Measurements from ENCODE around the gene GMPPA.

Gene GMPPA

DNA sequence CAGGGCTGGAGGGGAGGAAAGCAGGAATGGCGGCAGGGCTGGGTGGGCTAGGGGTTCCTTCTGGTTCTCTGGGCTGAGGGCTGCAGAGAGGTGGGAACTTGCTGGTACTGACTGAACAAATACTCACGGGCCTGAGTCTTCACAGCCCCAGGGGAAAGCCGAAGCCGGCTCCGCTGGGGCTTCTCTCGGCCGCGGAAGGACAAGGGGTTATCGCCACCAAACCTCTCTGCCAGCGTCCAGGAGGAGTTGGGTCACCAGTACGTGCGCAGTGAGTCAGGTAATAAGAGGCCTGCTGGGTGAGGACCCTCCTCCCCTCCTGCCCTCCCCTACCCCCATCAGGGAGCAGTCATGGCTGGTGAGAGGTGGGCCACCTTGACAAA lies 13.5 kb upstream of the GMPPA start:
- POLR2A ChIA-PET (ENCODE audit: low non-redundant PET), result no interaction called here
- DNase-seq (ENCODE audit: low spot score), result no peak
- no peak overlapping the region for H3K27ac ChIP-seq
- CTCF ChIA-PET, result interaction anchor here (0.8 kb wide), 1 partner anchor 26 kb away, joined by 3 read pairs; no protein-coding TSS in a partner anchor
- TF ChIP-seq, protein P1, sequence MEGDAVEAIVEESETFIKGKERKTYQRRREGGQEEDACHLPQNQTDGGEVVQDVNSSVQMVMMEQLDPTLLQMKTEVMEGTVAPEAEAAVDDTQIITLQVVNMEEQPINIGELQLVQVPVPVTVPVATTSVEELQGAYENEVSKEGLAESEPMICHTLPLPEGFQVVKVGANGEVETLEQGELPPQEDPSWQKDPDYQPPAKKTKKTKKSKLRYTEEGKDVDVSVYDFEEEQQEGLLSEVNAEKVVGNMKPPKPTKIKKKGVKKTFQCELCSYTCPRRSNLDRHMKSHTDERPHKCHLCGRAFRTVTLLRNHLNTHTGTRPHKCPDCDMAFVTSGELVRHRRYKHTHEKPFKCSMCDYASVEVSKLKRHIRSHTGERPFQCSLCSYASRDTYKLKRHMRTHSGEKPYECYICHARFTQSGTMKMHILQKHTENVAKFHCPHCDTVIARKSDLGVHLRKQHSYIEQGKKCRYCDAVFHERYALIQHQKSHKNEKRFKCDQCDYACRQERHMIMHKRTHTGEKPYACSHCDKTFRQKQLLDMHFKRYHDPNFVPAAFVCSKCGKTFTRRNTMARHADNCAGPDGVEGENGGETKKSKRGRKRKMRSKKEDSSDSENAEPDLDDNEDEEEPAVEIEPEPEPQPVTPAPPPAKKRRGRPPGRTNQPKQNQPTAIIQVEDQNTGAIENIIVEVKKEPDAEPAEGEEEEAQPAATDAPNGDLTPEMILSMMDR (conservative IDR thresholded peaks at IDR 0.05; ENCODE audit: low read depth), result no peak

DNA sequence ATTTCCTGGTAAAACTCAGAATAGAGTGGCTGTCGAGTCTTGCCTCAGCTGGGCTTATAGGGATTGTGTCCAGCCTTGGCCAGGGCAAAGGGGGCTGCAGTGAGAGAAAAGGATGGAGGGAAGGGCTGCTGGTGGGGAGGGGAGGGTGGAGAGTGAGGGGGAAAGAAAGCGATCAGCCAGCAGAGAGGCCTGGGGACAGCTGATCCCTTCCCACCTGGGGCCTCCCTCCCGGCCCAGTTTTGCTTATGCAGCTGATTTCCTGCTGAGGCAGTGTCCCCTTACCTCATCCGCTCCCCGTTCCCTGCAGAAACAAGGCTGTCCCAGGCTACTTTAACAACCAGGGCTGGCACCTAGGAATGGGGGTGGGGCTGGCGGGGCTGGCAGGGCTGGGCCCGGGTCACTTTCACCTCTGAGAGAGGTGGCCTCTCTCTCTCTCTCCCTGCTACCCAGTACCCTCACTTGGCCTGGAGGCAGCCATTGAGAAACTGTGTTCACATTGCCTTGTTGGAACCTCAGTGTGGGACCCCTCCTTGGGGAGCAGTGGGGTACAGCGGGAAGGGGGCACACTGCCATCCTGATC lies 12.2 kb upstream of the GMPPA start:
- TF ChIP-seq, protein P1 (conservative IDR thresholded peaks at IDR 0.05; ENCODE audit: low read depth), result no peak
- CTCF ChIA-PET, result interaction anchor here (0.8 kb wide), 1 partner anchor 9 kb away, joined by 3 read pairs; a partner anchor contains a TSS
- H3K27ac ChIP-seq, result no peak overlapping the region
- POLR2A ChIA-PET (ENCODE audit: low non-redundant PET), result no interaction called here
- no peak for DNase-seq (ENCODE audit: low spot score)

DNA sequence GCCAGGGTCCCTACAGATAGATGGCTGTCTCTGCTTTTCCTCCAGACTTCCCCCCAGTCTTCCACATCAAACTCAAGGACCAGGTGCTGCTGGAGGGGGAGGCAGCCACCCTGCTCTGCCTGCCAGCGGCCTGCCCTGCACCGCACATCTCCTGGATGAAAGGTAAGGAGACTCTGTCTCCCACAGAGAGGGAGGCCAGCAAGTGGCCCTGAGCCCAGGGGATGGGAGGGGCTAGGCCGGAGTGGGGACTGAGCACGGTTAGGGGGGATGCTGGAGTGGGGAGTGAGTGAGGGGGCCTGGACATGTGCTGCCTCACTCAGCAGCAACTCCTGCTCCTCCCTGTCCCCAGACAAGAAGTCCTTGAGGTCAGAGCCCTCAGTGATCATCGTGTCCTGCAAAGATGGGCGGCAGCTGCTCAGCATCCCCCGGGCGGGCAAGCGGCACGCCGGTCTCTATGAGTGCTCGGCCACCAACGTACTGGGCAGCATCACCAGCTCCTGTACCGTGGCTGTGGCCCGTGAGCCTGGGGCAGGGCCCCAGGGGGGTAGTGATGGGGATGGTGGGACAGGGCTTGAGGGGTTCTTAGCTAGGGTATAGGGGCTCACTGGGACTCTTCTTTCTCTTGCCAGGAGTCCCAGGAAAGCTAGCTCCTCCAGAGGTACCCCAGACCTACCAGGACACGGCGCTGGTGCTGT lies 10.4 kb upstream of the GMPPA start:
- H3K27ac ChIP-seq, result no peak overlapping the region
- ChIA-PET CTCF (no interaction called here), POLR2A (ENCODE audit: low non-redundant PET) (no interaction called here)
- TF ChIP-seq, protein P1 (conservative IDR thresholded peaks at IDR 0.05; ENCODE audit: low read depth), result no peak
- DNase-seq (ENCODE audit: low spot score), result no peak

DNA sequence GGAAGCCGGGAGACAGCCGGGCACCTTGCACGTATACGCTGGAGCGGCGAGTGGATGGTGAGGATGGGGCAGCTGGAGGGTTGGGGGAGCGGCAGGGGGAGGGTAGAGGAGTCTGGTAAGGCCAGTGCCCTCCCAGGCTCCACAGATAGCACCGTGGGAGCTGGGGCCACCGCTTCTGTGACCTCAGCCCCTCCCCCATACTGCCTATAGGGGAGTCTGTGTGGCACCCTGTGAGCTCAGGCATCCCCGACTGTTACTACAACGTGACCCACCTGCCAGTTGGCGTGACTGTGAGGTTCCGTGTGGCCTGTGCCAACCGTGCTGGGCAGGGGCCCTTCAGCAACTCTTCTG lies 9.9 kb upstream of the GMPPA start:
- no peak overlapping the region for H3K27ac ChIP-seq
- ChIA-PET CTCF (no interaction called here), POLR2A (ENCODE audit: low non-redundant PET) (no interaction called here)
- DNase-seq (ENCODE audit: low spot score), result no peak
- TF ChIP-seq, protein P1 (conservative IDR thresholded peaks at IDR 0.05; ENCODE audit: low read depth), result no peak

DNA sequence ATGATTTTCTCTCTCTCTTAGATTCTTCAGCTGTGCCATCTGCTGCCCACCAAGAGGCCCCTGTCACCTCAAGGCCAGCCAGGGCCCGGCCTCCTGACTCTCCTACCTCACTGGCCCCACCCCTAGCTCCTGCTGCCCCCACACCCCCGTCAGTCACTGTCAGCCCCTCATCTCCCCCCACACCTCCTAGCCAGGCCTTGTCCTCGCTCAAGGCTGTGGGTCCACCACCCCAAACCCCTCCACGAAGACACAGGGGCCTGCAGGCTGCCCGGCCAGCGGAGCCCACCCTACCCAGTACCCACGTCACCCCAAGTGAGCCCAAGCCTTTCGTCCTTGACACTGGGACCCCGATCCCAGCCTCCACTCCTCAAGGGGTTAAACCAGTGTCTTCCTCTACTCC lies 9.4 kb upstream of the GMPPA start:
- no peak for DNase-seq (ENCODE audit: low spot score)
- ChIA-PET POLR2A (ENCODE audit: low non-redundant PET) (no interaction called here), CTCF (interaction anchor here (0.6 kb wide), 1 partner anchor 52 kb away, joined by 3 read pairs; no protein-coding TSS in a partner anchor)
- no peak overlapping the region for H3K27ac ChIP-seq
- TF ChIP-seq, protein P1 (conservative IDR thresholded peaks at IDR 0.05; ENCODE audit: low read depth), result no peak

DNA sequence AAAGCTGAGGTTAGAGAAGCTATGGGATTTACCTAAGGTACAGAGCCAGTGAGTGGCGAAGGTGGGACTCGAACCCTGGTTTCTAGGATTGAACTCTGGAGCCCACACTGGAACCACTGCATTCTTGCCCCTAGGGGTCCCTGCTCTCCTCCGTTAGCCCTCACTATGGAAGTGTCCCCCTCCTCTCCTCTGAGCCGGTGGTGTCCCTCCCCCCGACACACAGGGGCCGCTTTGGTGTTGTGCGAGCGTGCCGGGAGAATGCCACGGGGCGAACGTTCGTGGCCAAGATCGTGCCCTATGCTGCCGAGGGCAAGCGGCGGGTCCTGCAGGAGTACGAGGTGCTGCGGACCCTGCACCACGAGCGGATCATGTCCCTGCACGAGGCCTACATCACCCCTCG lies 8.5 kb upstream of the GMPPA start:
- no peak overlapping the region for H3K27ac ChIP-seq
- DNase-seq (ENCODE audit: low spot score), result no peak
- TF ChIP-seq, protein P1 (conservative IDR thresholded peaks at IDR 0.05; ENCODE audit: low read depth), result no peak
- CTCF ChIA-PET, result interaction anchor here (0.8 kb wide), 1 partner anchor 87 kb away, joined by 5 read pairs; no protein-coding TSS in a partner anchor
- POLR2A ChIA-PET (ENCODE audit: low non-redundant PET), result no interaction called here

Data from RWPE1 (cell line).